ENCODE results near the gene SLC25A15.

DNA sequence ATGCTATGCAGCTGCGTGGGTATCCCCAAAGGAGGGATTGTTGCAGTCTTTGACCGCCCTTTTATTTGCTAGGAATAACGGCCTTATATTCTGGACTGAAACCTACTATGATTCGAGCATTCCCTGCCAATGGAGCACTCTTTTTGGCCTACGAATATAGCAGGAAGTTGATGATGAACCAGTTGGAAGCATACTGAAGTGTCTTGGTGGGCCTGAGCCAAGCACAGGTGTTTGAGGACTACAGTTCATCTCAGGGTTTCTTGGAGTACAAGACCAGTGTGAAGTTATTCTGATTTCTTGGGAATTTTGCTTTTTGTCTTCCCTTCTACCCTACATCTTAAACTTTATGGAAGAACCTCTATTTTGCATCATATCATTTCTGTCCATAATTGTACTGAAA is 20.1 kb downstream of the SLC25A15 start:
- TF ChIP-seq, protein P1, sequence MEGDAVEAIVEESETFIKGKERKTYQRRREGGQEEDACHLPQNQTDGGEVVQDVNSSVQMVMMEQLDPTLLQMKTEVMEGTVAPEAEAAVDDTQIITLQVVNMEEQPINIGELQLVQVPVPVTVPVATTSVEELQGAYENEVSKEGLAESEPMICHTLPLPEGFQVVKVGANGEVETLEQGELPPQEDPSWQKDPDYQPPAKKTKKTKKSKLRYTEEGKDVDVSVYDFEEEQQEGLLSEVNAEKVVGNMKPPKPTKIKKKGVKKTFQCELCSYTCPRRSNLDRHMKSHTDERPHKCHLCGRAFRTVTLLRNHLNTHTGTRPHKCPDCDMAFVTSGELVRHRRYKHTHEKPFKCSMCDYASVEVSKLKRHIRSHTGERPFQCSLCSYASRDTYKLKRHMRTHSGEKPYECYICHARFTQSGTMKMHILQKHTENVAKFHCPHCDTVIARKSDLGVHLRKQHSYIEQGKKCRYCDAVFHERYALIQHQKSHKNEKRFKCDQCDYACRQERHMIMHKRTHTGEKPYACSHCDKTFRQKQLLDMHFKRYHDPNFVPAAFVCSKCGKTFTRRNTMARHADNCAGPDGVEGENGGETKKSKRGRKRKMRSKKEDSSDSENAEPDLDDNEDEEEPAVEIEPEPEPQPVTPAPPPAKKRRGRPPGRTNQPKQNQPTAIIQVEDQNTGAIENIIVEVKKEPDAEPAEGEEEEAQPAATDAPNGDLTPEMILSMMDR (conservative IDR thresholded peaks at IDR 0.05 in 1 of 2, IDR thresholded peaks at IDR 0.05 in 1 of 2; ENCODE audit: low read depth in 1 of 2, low read length in 2 of 2), result no peak
- no peak for TF ChIP-seq EZH2 (IDR thresholded peaks at IDR 0.05; ENCODE audit: low read length, missing control alignments)

Measured in fibroblast of lung (primary cell).